MM.1S (cell line): ENCODE measurements around the gene ACBD6.

Experiments used
- DNase-seq: peaks from one replicate; pipeline ENCODE4 v3.0.0-alpha.2; 2015
- H2AFZ ChIP-seq: fragments of 300-600 bp; sonication (generic); 2 replicates; pipeline ENCODE4 v1.6.0; 2016; ENCODE audit warnings: antibody characterized with exemption, low read length
- H3F3A ChIP-seq: fragments of 300-600 bp; sonication (generic); 2 replicates; pipeline ENCODE4 v1.6.1; 2016; ENCODE audit warnings: mild to moderate bottlenecking, antibody characterized with exemption, low read length, moderate library complexity, mixed read lengths; ENCODE audit not compliant: insufficient read depth
- H3K27ac ChIP-seq: fragments of 300-600 bp; sonication (generic); 2 replicates; pipeline ENCODE4 v1.5.1; 2016; ENCODE audit warnings: mild to moderate bottlenecking, low read length
- H3K27me3 ChIP-seq: fragments of 300-600 bp; sonication (generic); replicated peaks from 2 replicates; pipeline ENCODE4 v1.6.0; 2016; ENCODE audit warnings: low read length; ENCODE audit not compliant: insufficient read depth
- H3K36me3 ChIP-seq: fragments of 300-600 bp; sonication (generic); replicated peaks from 2 replicates; pipeline ENCODE4 v1.6.1; 2016; ENCODE audit warnings: mild to moderate bottlenecking, low read length, mixed read lengths; ENCODE audit not compliant: insufficient read depth
- H3K4me1 ChIP-seq: fragments of 300-600 bp; sonication (generic); 2 replicates; pipeline ENCODE4 v1.6.1; 2016; ENCODE audit warnings: low read length, mixed read lengths
- H3K4me2 ChIP-seq: fragments of 300-600 bp; sonication (generic); 2 replicates; pipeline ENCODE4 v1.6.0; 2016; ENCODE audit warnings: low read depth, low read length
- H3K4me3 ChIP-seq: fragments of 300-600 bp; sonication (generic); 2 replicates; pipeline ENCODE4 v1.5.1; 2016; ENCODE audit warnings: low read length, mixed read lengths
- H3K79me2 ChIP-seq: fragments of 300-600 bp; sonication (generic); 2 replicates; pipeline ENCODE4 v1.6.1; 2016; ENCODE audit warnings: mixed run types, low read length, mixed read lengths
- H3K9ac ChIP-seq: fragments of 300-600 bp; sonication (generic); 2 replicates; pipeline ENCODE4 v1.6.1; 2016; ENCODE audit warnings: low read length, mixed read lengths
- H3K9me2 ChIP-seq: fragments of 300-600 bp; sonication (generic); replicated peaks from 2 replicates; pipeline ENCODE4 v1.6.1; 2016; ENCODE audit warnings: mild to moderate bottlenecking, low read length, mixed read lengths; ENCODE audit not compliant: insufficient read depth
- H3K9me3 ChIP-seq: fragments of 300-600 bp; sonication (generic); replicated peaks from 2 replicates; pipeline ENCODE4 v1.6.1; 2016; ENCODE audit warnings: mild to moderate bottlenecking, low read length, mixed read lengths; ENCODE audit not compliant: insufficient read depth
- H4K20me1 ChIP-seq: fragments of 300-600 bp; sonication (generic); 2 replicates; pipeline ENCODE4 v1.6.1; 2016; ENCODE audit warnings: mild to moderate bottlenecking, low read length, moderate library complexity, mixed read lengths; ENCODE audit not compliant: insufficient read depth
- CTCF ChIP-seq: fragments of 300-600 bp; sonication (generic); IDR thresholded peaks from 2 replicates; pipeline ENCODE4 v1.5.1; 2016; ENCODE audit warnings: antibody characterized with exemption, low read length, mixed read lengths
- EZH2 ChIP-seq: fragments of 300-600 bp; sonication (generic); optimal IDR thresholded peaks from 2 replicates; pipeline ENCODE3; 2017; ENCODE audit warnings: low read depth, mild to moderate bottlenecking, antibody characterized with exemption, low read length, mixed read lengths
- EZH2phosphoT487 ChIP-seq: fragments of 300-600 bp; sonication (generic); IDR thresholded peaks from 2 replicates; pipeline ENCODE4 v1.6.1; 2018; ENCODE audit warnings: antibody characterized with exemption, low read length

ACBD6 gene

GRCh38 chr1:180238675-180239074 is 263.7 kb downstream of the ACBD6 start:
- peaks cover 59% of the 10 kb centered on the region for H3K27me3 ChIP-seq
- no peak for DNase-seq
- no peaks in the 10 kb centered on the region for H3K4me1 ChIP-seq
- no peak for TF ChIP-seq EZH2phosphoT487
- no peak for TF ChIP-seq EZH2
- TF ChIP-seq CTCF = no peak
- H3K4me2 ChIP-seq = no peak overlapping the region
- no peak overlapping the region for H3K27ac ChIP-seq
- H4K20me1 ChIP-seq = no peaks in the 10 kb centered on the region
- no peaks in the 10 kb centered on the region for H3K9me3 ChIP-seq
- H2AFZ ChIP-seq = no peak overlapping the region
- no peaks in the 10 kb centered on the region for H3K36me3 ChIP-seq
- no peaks in the 10 kb centered on the region for H3F3A ChIP-seq
- H3K79me2 ChIP-seq = no peaks in the 10 kb centered on the region
- H3K4me3 ChIP-seq = no peak overlapping the region
- H3K9ac ChIP-seq = no peak overlapping the region
- H3K9me2 ChIP-seq = no peaks in the 10 kb centered on the region
